ENCODE measurements around the gene OPN1MW3.
"Not testable (repeated sequence)": the region's sequence is repeated elsewhere in the genome, so short reads cannot be mapped to it uniquely, and the experiment has no call there.

Gene OPN1MW3

GRCh38 chrX:154294791-154295574 lies 37.6 kb downstream of the OPN1MW3 start, which contains the start of gene TEX28:
TSS of gene TEX28 (minus strand) at chrX:154295124. CDS start at chrX:154292117, 3,007 bp downstream.
- no peak for DNase-seq
- in situ Hi-C loops (cut with HindIII; ENCODE audit: low pct_ligation_motif_present, low pct_unique_long_range_greater_than_20kb, low sequenced_read_pairs), result no loop called here

- in situ Hi-C loops (cut with HindIII; ENCODE audit: low pct_ligation_motif_present, low pct_unique_long_range_greater_than_20kb, low sequenced_read_pairs), result no loop called here
- DNase-seq, result no peak
These were observed 38.4 kb downstream of the OPN1MW3 start, which contains the start of gene TKTL1 for GRCh38 chrX:154295664-154296310. TSS of gene TKTL1 (plus strand) at chrX:154295795. CDS start at chrX:154295860, 65 bp downstream.

GRCh38 chrX:154296731-154297130 lies 39.3 kb downstream of the OPN1MW3 start:
- in situ Hi-C loops (cut with HindIII; ENCODE audit: low pct_ligation_motif_present, low pct_unique_long_range_greater_than_20kb, low sequenced_read_pairs), result no loop called here
- no peak for DNase-seq

GRCh38 chrX:154298312-154298711 lies 40.9 kb downstream of the OPN1MW3 start:
- no peak for DNase-seq
- in situ Hi-C loops (cut with HindIII; ENCODE audit: low pct_ligation_motif_present, low pct_unique_long_range_greater_than_20kb, low sequenced_read_pairs), result no loop called here

GRCh38 chrX:154300816-154301215 lies 43.4 kb downstream of the OPN1MW3 start:
- DNase-seq, result no peak
- in situ Hi-C loops (cut with HindIII; ENCODE audit: low pct_ligation_motif_present, low pct_unique_long_range_greater_than_20kb, low sequenced_read_pairs), result no loop called here

GRCh38 chrX:154302998-154303397 lies 45.6 kb downstream of the OPN1MW3 start:
- in situ Hi-C loops (cut with HindIII; ENCODE audit: low pct_ligation_motif_present, low pct_unique_long_range_greater_than_20kb, low sequenced_read_pairs); DNase-seq: not testable (repeated sequence)

GRCh38 chrX:154303476-154303875 lies 46.1 kb downstream of the OPN1MW3 start:
- no peak for DNase-seq
- in situ Hi-C loops (cut with HindIII; ENCODE audit: low pct_ligation_motif_present, low pct_unique_long_range_greater_than_20kb, low sequenced_read_pairs), result no loop called here

GRCh38 chrX:154304846-154305245 lies 47.5 kb downstream of the OPN1MW3 start:
- DNase-seq, result no peak
- in situ Hi-C loops (cut with HindIII; ENCODE audit: low pct_ligation_motif_present, low pct_unique_long_range_greater_than_20kb, low sequenced_read_pairs), result no loop called here

GRCh38 chrX:154305541-154306205 lies 48.3 kb downstream of the OPN1MW3 start:
- DNase-seq, result no peak
- in situ Hi-C loops (cut with HindIII; ENCODE audit: low pct_ligation_motif_present, low pct_unique_long_range_greater_than_20kb, low sequenced_read_pairs), result no loop called here

GRCh38 chrX:154307202-154307601 lies 49.8 kb downstream of the OPN1MW3 start:
- in situ Hi-C loops (cut with HindIII; ENCODE audit: low pct_ligation_motif_present, low pct_unique_long_range_greater_than_20kb, low sequenced_read_pairs), result no loop called here
- no peak for DNase-seq

- in situ Hi-C loops (cut with HindIII; ENCODE audit: low pct_ligation_motif_present, low pct_unique_long_range_greater_than_20kb, low sequenced_read_pairs), result no loop called here
- DNase-seq, result peak; percentile 34
These were observed 50.9 kb downstream of the OPN1MW3 start for GRCh38 chrX:154308108-154308946.

GRCh38 chrX:154309041-154309775 lies 51.8 kb downstream of the OPN1MW3 start:
- DNase-seq, result no peak
- in situ Hi-C loops (cut with HindIII; ENCODE audit: low pct_ligation_motif_present, low pct_unique_long_range_greater_than_20kb, low sequenced_read_pairs), result no loop called here

GRCh38 chrX:154310616-154311536 lies 53.5 kb downstream of the OPN1MW3 start:
- in situ Hi-C loops (cut with HindIII; ENCODE audit: low pct_ligation_motif_present, low pct_unique_long_range_greater_than_20kb, low sequenced_read_pairs), result no loop called here
- DNase-seq, result no peak

GRCh38 chrX:154312116-154312515 lies 54.7 kb downstream of the OPN1MW3 start:
- DNase-seq, result no peak
- in situ Hi-C loops (cut with HindIII; ENCODE audit: low pct_ligation_motif_present, low pct_unique_long_range_greater_than_20kb, low sequenced_read_pairs), result no loop called here

GRCh38 chrX:154313147-154313546 lies 55.8 kb downstream of the OPN1MW3 start:
- no peak for DNase-seq
- in situ Hi-C loops (cut with HindIII; ENCODE audit: low pct_ligation_motif_present, low pct_unique_long_range_greater_than_20kb, low sequenced_read_pairs), result no loop called here

GRCh38 chrX:154315416-154315815 lies 58.0 kb downstream of the OPN1MW3 start:
- in situ Hi-C loops (cut with HindIII; ENCODE audit: low pct_ligation_motif_present, low pct_unique_long_range_greater_than_20kb, low sequenced_read_pairs), result no loop called here

GRCh38 chrX:154317391-154317995 lies 60.1 kb downstream of the OPN1MW3 start:
- in situ Hi-C loops (cut with HindIII; ENCODE audit: low pct_ligation_motif_present, low pct_unique_long_range_greater_than_20kb, low sequenced_read_pairs), result no loop called here
- DNase-seq, result peak; percentile 4

More at GRCh38 chrX:154315416-154315815, 58.0 kb downstream of the OPN1MW3 start:
- DNase-seq, result no peak

Measured in ACHN (cell line).